Stimulated activated CD8-positive, alpha-beta memory T cell treated with anti-CD3 and anti-CD28 coated beads, Interleukin-7, amount 100 ng/mL, for 48 hours (primary cell): Measurements from ENCODE around the gene ANTKMT.

Experiments
- DNase-seq, 2 donors: peaks; one replicate each; pipeline ENCODE4 v3.0.0-alpha.2; 2020; ENCODE audit warnings: low read depth in 1 of 2; ENCODE audit errors: extremely low read depth in 1 of 2

Gene ANTKMT

DNA sequence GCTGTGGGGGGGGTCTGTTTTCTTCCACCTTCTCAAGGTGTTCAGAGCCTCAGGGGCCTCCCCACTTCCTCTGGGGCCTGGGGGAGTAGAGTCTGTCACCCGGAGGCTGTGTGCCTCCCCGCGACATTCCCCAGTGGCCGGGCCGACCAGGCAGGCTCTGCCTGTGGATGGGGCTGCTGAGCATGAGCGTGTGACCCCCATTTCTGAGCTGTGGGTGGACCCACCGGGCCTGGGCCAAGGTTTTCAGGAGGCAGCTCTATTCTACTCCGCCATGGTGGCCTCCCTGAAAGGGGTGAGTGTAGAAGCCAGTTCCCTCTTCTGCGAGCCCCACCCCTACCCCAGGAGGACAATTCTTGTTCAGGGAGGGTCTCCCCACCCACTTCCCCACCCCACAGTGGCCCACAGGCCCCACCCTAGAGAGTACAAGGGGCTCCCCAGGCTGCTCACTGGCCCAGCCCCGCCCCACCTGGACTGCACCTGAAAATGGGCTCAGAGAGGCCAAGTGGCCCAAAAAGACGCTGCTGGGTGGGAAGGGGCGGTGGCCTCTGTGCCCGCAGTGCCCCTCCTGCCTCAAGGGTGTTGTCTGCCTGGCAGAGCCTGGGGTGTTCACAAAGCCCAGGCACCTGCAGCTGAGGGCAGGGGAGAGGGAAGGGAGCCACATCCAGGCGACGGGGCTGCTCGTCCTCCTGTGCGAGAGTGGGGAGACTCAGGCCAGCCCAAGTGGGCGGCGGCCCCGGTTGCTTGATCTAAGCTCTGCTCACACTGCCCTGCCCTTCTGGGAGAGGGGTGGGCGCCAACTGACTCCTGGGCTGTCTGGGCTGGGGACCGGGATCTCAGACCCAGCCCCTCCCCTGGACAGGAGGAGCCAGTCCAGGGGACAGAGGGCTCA lies 40.9 kb downstream of the ANTKMT start:
- DNase-seq, result no peak

DNA sequence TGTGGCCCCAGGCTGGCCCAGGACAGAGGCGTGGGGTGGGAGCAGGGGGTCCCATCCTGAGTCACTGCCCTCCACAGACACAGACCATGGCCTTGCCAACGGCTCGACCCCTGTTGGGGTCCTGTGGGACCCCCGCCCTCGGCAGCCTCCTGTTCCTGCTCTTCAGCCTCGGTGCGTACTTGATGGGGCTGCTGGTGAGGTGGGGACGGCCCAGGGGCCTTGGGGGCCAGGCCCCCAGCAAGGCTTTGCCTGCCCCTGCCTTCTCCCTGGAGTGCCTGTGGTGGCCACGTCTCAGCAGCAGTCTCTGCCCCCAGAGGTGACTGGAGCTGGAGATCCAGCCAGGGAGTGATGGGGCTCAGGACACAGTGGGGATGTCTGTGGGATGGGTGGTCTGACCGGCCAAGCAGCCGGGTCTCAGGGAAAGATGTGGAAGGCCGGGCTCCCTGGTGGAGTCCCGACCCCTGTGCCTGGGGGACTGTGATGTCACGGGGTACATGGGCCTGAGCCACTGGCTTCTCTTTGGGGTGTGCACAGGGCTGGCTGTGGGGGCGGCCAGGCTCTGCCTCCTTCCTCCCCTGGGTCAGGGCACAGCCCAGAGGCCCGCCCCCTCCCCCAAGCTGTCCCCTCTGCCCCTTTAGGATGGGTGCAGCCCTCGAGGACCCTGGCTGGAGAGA lies 41.8 kb downstream of the ANTKMT start:
- no peak for DNase-seq

DNA sequence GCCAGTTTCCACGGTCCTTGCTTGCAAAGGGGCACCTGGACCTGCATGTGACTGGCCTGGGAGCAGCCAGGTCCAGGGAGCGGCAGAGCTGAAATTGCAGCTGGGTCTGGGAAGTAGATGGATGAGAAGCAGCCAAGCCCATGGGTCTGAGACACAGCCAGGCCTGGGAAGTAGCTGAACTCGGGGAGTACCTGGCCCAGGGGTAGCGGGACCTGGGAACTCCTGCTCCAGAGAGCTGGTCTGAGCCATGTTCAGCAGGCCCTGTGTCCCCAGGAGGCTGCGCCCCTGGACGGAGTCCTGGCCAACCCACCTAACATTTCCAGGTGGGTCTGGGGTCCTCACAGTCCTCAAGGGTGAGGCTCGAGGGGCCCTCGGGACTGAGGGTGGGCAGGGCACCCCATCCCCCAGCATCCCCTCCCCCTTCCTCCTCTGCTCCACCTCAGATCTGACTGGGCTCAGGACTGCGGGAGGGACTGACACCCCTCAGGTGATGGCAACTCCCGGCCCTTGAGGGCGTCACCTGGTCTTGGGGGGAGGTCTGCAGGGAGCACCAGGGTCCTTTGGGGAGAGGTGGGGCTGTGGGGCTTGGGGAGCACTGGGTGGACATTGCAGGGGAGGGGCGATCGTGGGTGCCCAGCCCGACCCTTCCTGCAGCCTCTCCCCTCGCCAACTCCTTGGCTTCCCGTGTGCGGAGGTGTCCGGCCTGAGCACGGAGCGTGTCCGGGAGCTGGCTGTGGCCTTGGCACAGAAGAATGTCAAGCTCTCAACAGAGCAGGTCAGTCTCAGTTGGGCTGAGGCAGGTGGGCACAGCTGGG lies 42.6 kb downstream of the ANTKMT start:
- DNase-seq, result no peak

DNA sequence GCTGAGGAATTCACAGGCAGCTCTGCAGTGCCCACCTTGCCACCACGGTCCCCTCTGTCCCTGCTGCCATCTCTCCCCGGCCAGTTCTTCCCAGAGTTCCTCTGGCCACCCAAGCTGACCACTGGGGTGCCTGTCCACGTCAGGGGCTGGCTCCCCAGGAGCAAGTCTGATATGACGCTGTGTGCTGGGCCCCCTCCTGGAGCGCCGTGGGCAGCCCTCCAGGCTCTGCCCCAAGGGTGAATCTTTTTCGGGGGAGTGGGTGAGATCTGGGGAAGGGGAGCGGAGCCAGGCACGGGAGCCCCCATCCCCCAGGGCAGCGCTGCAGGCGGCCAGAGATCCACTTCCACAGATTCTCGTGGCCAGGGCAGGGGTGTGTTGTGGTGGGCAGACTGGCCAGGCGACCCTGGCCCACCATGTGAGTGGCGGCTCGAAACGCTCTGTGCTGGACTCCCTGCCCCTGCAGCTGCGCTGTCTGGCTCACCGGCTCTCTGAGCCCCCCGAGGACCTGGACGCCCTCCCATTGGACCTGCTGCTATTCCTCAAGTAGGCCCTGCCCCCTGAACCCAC lies 43.3 kb downstream of the ANTKMT start:
- no peak for DNase-seq

DNA sequence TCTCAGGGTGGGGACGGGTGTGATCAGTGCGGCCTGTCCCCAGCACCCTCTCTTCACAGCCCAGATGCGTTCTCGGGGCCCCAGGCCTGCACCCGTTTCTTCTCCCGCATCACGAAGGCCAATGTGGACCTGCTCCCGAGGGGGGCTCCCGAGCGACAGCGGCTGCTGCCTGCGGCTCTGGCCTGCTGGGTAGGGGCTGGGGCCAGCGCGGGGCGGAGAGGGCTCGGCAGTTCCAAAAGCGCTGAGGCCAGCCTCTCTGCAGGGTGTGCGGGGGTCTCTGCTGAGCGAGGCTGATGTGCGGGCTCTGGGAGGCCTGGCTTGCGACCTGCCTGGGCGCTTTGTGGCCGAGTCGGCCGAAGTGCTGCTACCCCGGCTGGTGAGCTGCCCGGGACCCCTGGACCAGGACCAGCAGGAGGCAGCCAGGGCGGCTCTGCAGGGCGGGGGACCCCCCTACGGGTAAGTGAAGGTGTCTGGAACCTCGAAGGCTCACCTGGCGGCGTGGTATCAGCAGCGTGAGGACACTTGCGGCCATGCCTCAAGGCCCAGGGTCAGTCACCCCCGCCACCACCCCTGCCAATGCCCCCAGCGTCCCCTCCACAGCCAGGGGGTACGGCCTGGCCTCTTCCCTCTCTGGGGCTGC lies 44.0 kb downstream of the ANTKMT start:
- no peak for DNase-seq

DNA sequence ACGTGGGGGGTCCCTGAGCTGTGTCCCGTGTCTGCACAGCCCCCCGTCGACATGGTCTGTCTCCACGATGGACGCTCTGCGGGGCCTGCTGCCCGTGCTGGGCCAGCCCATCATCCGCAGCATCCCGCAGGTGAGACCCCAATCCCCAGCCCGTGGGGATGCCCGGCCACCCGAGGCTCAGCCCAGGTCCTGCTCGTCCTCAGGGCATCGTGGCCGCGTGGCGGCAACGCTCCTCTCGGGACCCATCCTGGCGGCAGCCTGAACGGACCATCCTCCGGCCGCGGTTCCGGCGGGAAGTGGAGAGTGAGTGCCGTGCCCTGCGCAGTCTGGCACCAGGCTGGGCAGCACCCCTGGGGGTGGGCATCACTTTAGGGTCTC lies 44.5 kb downstream of the ANTKMT start:
- no peak for DNase-seq

DNA sequence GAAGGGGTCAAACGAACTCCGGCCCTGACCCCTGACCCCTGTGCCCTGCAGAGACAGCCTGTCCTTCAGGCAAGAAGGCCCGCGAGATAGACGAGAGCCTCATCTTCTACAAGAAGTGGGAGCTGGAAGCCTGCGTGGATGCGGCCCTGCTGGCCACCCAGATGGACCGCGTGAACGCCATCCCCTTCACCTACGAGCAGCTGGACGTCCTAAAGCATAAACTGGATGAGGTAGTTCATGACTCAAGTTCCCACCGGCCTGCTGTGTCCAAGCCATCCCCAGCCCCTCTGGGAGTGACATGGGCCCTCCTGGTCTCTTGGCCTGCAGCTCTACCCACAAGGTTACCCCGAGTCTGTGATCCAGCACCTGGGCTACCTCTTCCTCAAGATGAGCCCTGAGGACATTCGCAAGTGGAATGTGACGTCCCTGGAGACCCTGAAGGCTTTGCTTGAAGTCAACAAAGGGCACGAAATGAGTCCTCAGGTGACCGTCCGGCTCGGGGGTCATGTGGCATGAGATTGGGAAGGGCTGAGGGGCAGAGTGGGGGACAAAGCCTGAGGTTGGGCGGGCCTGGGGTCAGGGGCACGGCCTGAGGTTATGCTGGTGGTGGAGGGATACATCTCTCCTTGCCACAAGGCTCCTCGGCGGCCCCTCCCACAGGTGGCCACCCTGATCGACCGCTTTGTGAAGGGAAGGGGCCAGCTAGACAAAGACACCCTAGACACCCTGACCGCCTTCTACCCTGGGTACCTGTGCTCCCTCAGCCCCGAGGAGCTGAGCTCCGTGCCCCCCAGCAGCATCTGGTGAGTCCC lies 45.3 kb downstream of the ANTKMT start:
- no peak for DNase-seq

DNA sequence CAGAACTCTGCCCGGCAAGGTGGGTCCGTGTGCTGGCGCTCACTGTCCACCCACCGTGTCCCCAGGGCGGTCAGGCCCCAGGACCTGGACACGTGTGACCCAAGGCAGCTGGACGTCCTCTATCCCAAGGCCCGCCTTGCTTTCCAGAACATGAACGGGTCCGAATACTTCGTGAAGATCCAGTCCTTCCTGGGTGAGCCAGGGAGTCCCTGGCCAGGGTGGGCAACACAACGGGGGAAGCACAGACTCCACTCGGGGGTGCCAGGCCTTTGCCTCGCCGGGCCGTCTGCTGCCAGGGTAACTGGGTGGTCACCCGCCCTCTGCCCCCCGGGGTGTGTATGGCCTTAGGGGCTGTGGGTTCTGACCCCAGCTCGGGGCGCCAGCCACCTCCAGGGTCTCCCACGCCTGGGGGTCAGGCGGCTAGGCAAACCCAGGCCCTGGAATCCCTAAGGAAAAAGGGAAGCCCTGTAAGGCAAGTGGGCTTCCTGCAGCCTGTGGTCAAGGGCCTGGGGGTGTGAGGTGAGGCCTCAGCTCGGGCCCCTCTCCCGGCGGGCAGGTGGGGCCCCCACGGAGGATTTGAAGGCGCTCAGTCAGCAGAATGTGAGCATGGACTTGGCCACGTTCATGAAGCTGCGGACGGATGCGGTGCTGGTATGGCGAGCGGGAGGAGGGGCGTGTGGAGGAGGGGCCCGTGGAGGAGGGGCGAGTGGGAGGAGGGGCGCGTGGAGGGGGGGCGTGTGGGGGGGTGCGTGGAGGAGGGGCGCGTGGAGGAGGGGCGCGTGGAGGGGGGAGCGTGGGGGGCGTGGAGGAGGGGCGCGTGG lies 46.1 kb downstream of the ANTKMT start:
- DNase-seq, result no peak

DNA sequence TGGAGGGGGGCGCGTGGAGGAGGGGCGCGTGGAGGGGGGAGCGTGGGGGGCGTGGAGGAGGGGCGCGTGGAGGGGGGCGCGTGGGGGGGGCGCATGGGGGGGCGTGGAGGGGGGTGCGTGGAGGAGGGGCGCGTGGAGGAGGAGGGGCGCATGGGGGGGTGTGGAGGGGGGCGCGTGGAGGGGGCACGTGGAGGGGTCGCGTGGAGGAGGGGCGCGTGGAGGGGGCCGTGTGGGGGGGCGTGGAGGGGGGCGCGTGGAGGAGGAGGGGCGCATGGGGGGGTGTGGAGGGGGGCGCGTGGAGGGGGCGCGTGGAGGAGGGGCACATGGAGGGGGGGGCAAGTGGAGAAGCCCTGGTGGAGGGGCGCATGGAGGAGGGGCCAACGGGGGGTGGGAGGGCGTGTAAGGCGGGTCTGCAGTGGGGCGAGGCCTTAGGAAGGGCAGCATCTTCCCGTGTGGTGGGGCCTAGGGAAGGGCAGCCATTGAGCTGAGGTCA lies 46.8 kb downstream of the ANTKMT start:
- no peak for DNase-seq

DNA sequence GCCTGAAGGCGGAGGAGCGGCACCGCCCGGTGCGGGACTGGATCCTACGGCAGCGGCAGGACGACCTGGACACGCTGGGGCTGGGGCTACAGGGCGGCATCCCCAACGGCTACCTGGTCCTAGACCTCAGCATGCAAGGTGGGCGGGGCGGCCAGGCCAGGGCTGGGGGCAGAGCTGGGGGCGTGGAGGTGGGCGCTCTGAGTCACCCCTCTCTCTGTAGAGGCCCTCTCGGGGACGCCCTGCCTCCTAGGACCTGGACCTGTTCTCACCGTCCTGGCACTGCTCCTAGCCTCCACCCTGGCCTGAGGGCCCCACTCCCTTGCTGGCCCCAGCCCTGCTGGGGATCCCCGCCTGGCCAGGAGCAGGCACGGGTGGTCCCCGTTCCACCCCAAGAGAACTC lies 47.5 kb downstream of the ANTKMT start:
- DNase-seq, result no peak

DNA sequence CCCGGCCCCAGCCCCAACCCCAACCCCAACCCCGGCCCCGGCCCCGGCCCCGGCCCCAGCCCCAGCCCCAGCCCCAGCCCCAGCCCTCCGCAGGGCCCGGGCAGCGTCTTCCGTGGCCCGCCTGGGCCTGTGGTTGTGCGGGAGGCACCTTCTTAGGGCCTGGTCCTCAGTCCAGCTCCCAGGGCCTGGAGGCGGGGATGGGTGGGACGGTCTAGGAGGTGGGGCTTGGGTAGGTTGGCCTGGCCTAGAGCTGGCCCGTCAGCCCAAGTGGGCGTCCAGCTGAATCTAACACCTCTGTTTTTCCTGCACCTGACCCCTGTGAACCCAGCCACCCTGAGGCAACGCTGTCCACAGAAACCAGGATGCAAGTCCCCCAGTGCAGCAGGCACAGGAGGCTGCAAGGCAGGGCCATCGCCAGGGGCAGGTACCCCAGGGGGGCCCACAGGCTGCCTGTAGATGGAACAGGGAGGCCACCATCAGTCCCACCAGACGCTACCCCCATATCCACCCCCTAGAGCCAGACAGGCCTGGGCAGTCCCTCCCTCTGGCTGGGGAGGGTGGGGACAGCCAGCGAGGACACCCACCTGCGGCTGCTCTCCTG lies 48.3 kb downstream of the ANTKMT start:
- no peak for DNase-seq

DNA sequence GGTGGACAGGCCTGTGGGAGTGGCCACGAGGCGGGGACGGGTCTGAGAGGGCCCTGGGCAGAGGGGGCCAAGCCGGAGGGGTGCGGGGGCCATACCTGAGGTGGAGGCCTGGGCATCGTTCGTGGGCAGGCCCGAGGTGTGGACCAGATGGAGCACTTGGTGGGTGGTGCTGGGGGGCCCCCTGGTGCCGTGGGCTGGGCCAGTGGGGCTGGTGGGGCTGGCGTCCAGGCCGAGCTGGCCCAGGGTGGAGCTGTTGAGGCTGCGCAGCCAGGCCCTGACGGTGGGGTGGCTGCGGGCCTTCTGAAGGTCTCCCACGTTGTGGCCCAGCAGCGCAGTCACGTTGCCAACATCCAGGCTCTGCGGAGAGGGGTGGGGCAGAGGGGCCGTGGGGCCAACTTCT lies 49.0 kb downstream of the ANTKMT start:
- no peak for DNase-seq

DNA sequence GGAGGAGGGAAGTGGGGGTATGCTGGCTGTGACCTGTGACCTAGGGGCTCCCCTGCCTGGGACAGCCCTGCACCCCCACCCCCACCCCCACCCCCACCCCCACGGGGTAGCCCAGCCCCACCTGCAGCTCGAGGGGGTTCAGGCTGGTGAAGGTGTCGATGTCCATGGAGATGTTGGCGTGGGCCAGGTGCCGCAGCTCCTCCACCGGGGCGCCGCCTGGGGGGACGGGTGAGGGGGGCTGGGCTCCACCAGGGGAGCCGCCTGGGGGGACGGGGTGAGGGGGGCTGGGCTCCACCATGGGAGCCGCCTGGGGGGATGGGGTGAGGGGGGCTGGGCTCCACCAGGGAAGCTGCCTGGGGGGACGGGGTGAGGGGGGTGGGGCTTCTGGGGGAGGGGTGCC lies 49.5 kb downstream of the ANTKMT start:
- no peak for DNase-seq
